ENCODE results near the gene CLHC1. TPM values are rescaled to one million over a fixed set of nuclear protein-coding genes. Genes with fewer than 3 reads are reported as not detected.

CLHC1 gene
- total and polyA plus RNA-seq, 5 experiments from 2014 or later, result 1.8 to 34.2 (median 3.5) TPM

- DNase-seq, result no peak
- ATAC-seq, result no peak
- Mint-ChIP-seq H3K4me1 (peaks cover 0 to 7% (median 2%) of the 10 kb centered on the region in 4 donors), H3K27me3 (no peaks in the 10 kb centered on the region), H3K4me3 (no peak overlapping the region), H3K36me3 (no peaks in the 10 kb centered on the region), H3K9me3 (no peaks in the 10 kb centered on the region), H3K27ac (peak overlapping the region in 1 of 10 donors; percentile 58)
- POLR2A ChIA-PET, result no interaction called here
Measured at GRCh38 chr2:55163274-55163721, 68.8 kb downstream of the CLHC1 start.

GRCh38 chr2:55162284-55163006 lies 69.6 kb downstream of the CLHC1 start:
- H3K4me3 Mint-ChIP-seq, result no peak overlapping the region
- no peaks in the 10 kb centered on the region for H3K9me3 Mint-ChIP-seq
- ATAC-seq (no peak), DNase-seq (no peak)
- H3K36me3 Mint-ChIP-seq, result no peaks in the 10 kb centered on the region
- H3K27me3 Mint-ChIP-seq, result no peaks in the 10 kb centered on the region
- peak overlapping the region in 1 of 10 donors; percentile 58 for H3K27ac Mint-ChIP-seq
- H3K4me1 Mint-ChIP-seq, result peaks cover 0 to 10% (median 3%) of the 10 kb centered on the region in 4 donors
- POLR2A ChIA-PET, result no interaction called here

GRCh38 chr2:55161295-55162210 lies 70.5 kb downstream of the CLHC1 start:
- DNase-seq (no peak), ATAC-seq (no peak)
- Mint-ChIP-seq H3K4me1 (peaks cover 0 to 19% (median 8%) of the 10 kb centered on the region in 4 donors), H3K27ac (peak overlapping the region in 2 of 10 donors; percentile 9 to 29), H3K9me3 (no peaks in the 10 kb centered on the region), H3K36me3 (no peaks in the 10 kb centered on the region), H3K4me3 (no peak overlapping the region), H3K27me3 (no peaks in the 10 kb centered on the region)
- POLR2A ChIA-PET, result interaction anchor here (0.5 kb wide), 1 partner anchor 108 kb away, joined by 3 read pairs; no protein-coding TSS in a partner anchor

- peaks cover 0 to 19% (median 8%) of the 10 kb centered on the region in 4 donors for H3K4me1 Mint-ChIP-seq
- POLR2A ChIA-PET, result no interaction called here
- no peaks in the 10 kb centered on the region for H3K27me3 Mint-ChIP-seq
- DNase-seq, result no peak
- H3K9me3 Mint-ChIP-seq, result no peaks in the 10 kb centered on the region
- H3K4me3 Mint-ChIP-seq, result no peak overlapping the region
- no peaks in the 10 kb centered on the region for H3K36me3 Mint-ChIP-seq
- no peak for ATAC-seq
- no peak overlapping the region for H3K27ac Mint-ChIP-seq
Measured at GRCh38 chr2:55160422-55160821, 71.7 kb downstream of the CLHC1 start.

GRCh38 chr2:55159752-55160151 lies 72.3 kb downstream of the CLHC1 start:
- ATAC-seq (no peak), DNase-seq (no peak)
- peaks cover 0 to 19% (median 7%) of the 10 kb centered on the region in 4 donors for H3K4me1 Mint-ChIP-seq
- no peak overlapping the region for H3K4me3 Mint-ChIP-seq
- H3K27me3 Mint-ChIP-seq, result no peaks in the 10 kb centered on the region
- H3K36me3 Mint-ChIP-seq, result no peaks in the 10 kb centered on the region
- no peaks in the 10 kb centered on the region for H3K9me3 Mint-ChIP-seq
- no peak overlapping the region for H3K27ac Mint-ChIP-seq
- POLR2A ChIA-PET, result no interaction called here

GRCh38 chr2:55159037-55159651 lies 72.9 kb downstream of the CLHC1 start:
- POLR2A ChIA-PET, result no interaction called here
- ATAC-seq, result no peak
- no peak overlapping the region for H3K27ac Mint-ChIP-seq

GRCh38 chr2:55158111-55158814 lies 73.8 kb downstream of the CLHC1 start:
- H3K27ac Mint-ChIP-seq, result peak overlapping the region in 1 of 10 donors; percentile 37
- no peak overlapping the region for H3K4me3 Mint-ChIP-seq
- POLR2A ChIA-PET, result no interaction called here
- peaks cover 6 to 18% (median 7%) of the 10 kb centered on the region in 4 donors for H3K4me1 Mint-ChIP-seq
- DNase-seq, result no peak
- no peaks in the 10 kb centered on the region for H3K36me3 Mint-ChIP-seq
- H3K9me3 Mint-ChIP-seq, result no peaks in the 10 kb centered on the region
- no peaks in the 10 kb centered on the region for H3K27me3 Mint-ChIP-seq
- no peak for ATAC-seq

More at GRCh38 chr2:55159037-55159651, 72.9 kb downstream of the CLHC1 start:
- H3K9me3 Mint-ChIP-seq, result no peaks in the 10 kb centered on the region
- no peaks in the 10 kb centered on the region for H3K36me3 Mint-ChIP-seq
- H3K27me3 Mint-ChIP-seq, result no peaks in the 10 kb centered on the region
- peaks cover 2 to 19% (median 7%) of the 10 kb centered on the region in 4 donors for H3K4me1 Mint-ChIP-seq
- no peak overlapping the region for H3K4me3 Mint-ChIP-seq
- DNase-seq, result no peak

- Mint-ChIP-seq H3K27ac (peak overlapping the region in 3 of 10 donors; percentile 12 to 45 (median 37)), H3K36me3 (no peaks in the 10 kb centered on the region), H3K4me1 (peaks cover 8 to 13% (median 11%) of the 10 kb centered on the region in 4 donors), H3K27me3 (no peaks in the 10 kb centered on the region), H3K4me3 (no peak overlapping the region), H3K9me3 (no peaks in the 10 kb centered on the region)
- no peak for DNase-seq
- ATAC-seq, result no peak
- POLR2A ChIA-PET, result no interaction called here
Measured at GRCh38 chr2:55157474-55157884, 74.6 kb downstream of the CLHC1 start.

GRCh38 chr2:55156984-55157383 lies 75.1 kb downstream of the CLHC1 start:
- Mint-ChIP-seq H3K4me1 (peaks cover 8 to 18% (median 11%) of the 10 kb centered on the region in 4 donors), H3K27me3 (no peaks in the 10 kb centered on the region), H3K4me3 (no peak overlapping the region), H3K36me3 (no peaks in the 10 kb centered on the region), H3K9me3 (no peaks in the 10 kb centered on the region), H3K27ac (peak overlapping the region in 2 of 10 donors; percentile 3 to 12)
- POLR2A ChIA-PET, result no interaction called here
- ATAC-seq (no peak), DNase-seq (no peak)

GRCh38 chr2:55156326-55156725 lies 75.8 kb downstream of the CLHC1 start:
- Mint-ChIP-seq H3K36me3 (no peaks in the 10 kb centered on the region), H3K4me3 (no peak overlapping the region), H3K9me3 (no peaks in the 10 kb centered on the region), H3K27ac (no peak overlapping the region), H3K4me1 (peaks cover 8 to 20% (median 12%) of the 10 kb centered on the region in 4 donors), H3K27me3 (no peaks in the 10 kb centered on the region)
- DNase-seq (no peak), ATAC-seq (no peak)
- POLR2A ChIA-PET, result no interaction called here

- Mint-ChIP-seq H3K36me3 (no peaks in the 10 kb centered on the region), H3K4me3 (no peak overlapping the region), H3K27me3 (no peaks in the 10 kb centered on the region), H3K4me1 (peaks cover 8 to 25% (median 12%) of the 10 kb centered on the region in 4 donors), H3K9me3 (no peaks in the 10 kb centered on the region), H3K27ac (no peak overlapping the region)
- POLR2A ChIA-PET, result no interaction called here
- DNase-seq (no peak), ATAC-seq (no peak)
Measured at GRCh38 chr2:55155764-55156281, 76.3 kb downstream of the CLHC1 start.

GRCh38 chr2:55155206-55155605 lies 76.9 kb downstream of the CLHC1 start:
- no peak for ATAC-seq
- Mint-ChIP-seq H3K27ac (no peak overlapping the region), H3K9me3 (no peaks in the 10 kb centered on the region), H3K4me3 (no peak overlapping the region), H3K27me3 (no peaks in the 10 kb centered on the region), H3K36me3 (no peaks in the 10 kb centered on the region), H3K4me1 (peaks cover 8 to 25% (median 12%) of the 10 kb centered on the region in 4 donors)
- DNase-seq, result no peak
- POLR2A ChIA-PET, result no interaction called here
